GM12878 (cell line): ENCODE data around the gene CA10. TPM values are rescaled to one million over a fixed set of nuclear protein-coding genes. Genes with fewer than 3 reads are reported as not detected.

ENCODE experiments used
- ATAC-seq: fragments of 200-7000 bp; cut with Tn5 transposase; 3 replicates; pipeline ENCODE4 v1.9.1; 2020; ENCODE audit warnings: mild to moderate bottlenecking, moderate library complexity
- BruUV-seq: library from RNA; stranded (reverse); fragments of 400-500 nt; replicated peaks from 2 replicates; lab custom pipeline; 2021; lab: Mats Ljungman, UMichigan
- CTCF ChIA-PET: fragments of 300-600 bp; sonication (Branson Sonifier 250); formaldehyde crosslinking; extraction: SDS; loops from one replicate; lab custom pipeline; 2021; ENCODE audit warnings: inconsistent platforms; lab: Yijun Ruan, JAX
- POLR2A ChIA-PET: fragments of 350-600 bp; formaldehyde crosslinking; extraction: SDS; loops from one replicate; lab custom pipeline; 2021; ENCODE audit warnings: inconsistent platforms; lab: Charles Lee
- RAD21 ChIA-PET: fragments of 300-600 bp; sonication (Branson Sonifier 250); formaldehyde crosslinking; loops from one replicate; lab custom pipeline; 2023; ENCODE audit warnings: antibody characterized with exemption; ENCODE audit not compliant: unreplicated experiment; lab: Charles Lee
- SMC1A ChIA-PET: fragments of 300-600 bp; sonication (Branson Sonifier 250); formaldehyde crosslinking; loops from one replicate; lab custom pipeline; 2023; ENCODE audit not compliant: unreplicated experiment, uncharacterized antibody; lab: Charles Lee
- DNase-seq: peaks from one replicate; pipeline ENCODE4 v3.0.0-alpha.2; 2011; ENCODE audit warnings: low read depth, low spot score
- FAIRE-seq: peaks from 3 replicates; lab custom pipeline; 2011; peaks lifted over from hg19 to GRCh38; lab: Jason Lieb, UNC
- H2AFZ ChIP-seq: 2 replicates; pipeline ENCODE4 v1.6.0; 2011; ENCODE audit warnings: low read depth, low read length, control low read depth; ENCODE audit not compliant: control insufficient read depth
- H3K27ac ChIP-seq: 2 replicates; pipeline ENCODE4 v1.5.1; 2011; ENCODE audit warnings: control low read depth; ENCODE audit not compliant: control insufficient read depth, insufficient read depth
- H3K27me3 ChIP-seq, 2 experiments: replicated peaks in 1 of 2; 2 replicates each; pipeline versions ENCODE4 v1.6.0 to v1.6.1; 2011; ENCODE audit warnings: low read length in 1 of 2; ENCODE audit not compliant: control insufficient read depth in 2 of 2, insufficient read depth in 2 of 2
- H3K36me3 ChIP-seq, 2 experiments: 2 replicates each; pipeline ENCODE4 v1.5.1; 2011; ENCODE audit warnings: low read length in 1 of 2; ENCODE audit not compliant: control insufficient read depth in 2 of 2, insufficient read depth in 2 of 2
- H3K4me1 ChIP-seq: 2 replicates; pipeline ENCODE4 v1.6.1; 2011; ENCODE audit warnings: mild to moderate bottlenecking, low read length, moderate library complexity, mixed read lengths; ENCODE audit not compliant: control insufficient read depth, insufficient read depth
- H3K4me2 ChIP-seq: 2 replicates; pipeline ENCODE4 v1.6.0; 2011; ENCODE audit warnings: control low read depth; ENCODE audit not compliant: control insufficient read depth, insufficient read depth
- H3K4me3 ChIP-seq: fragments of 200-600 bp; sonication (generic); 2 replicates; pipeline ENCODE4 v1.5.1; 2016
- H3K79me2 ChIP-seq: 2 replicates; pipeline ENCODE4 v1.6.0; 2011; ENCODE audit warnings: low read length; ENCODE audit not compliant: control insufficient read depth, insufficient read depth
- H3K9ac ChIP-seq: 2 replicates; pipeline ENCODE4 v1.8.0; 2011; ENCODE audit warnings: low read length, control low read depth, mixed read lengths; ENCODE audit not compliant: control insufficient read depth, insufficient read depth
- H3K9me3 ChIP-seq: replicated peaks from 3 replicates; pipeline ENCODE4 v1.5.1; 2011; ENCODE audit warnings: mild to moderate bottlenecking, low read length; ENCODE audit not compliant: control insufficient read depth, insufficient read depth
- H4K20me1 ChIP-seq: 2 replicates; pipeline ENCODE4 v1.6.0; 2011; ENCODE audit not compliant: control insufficient read depth, insufficient read depth
- ESRRA ChIP-seq: IDR thresholded peaks from 2 replicates; pipeline ENCODE4 v1.6.1; 2012; ENCODE audit warnings: mild to moderate bottlenecking, low read length, improper control_type of control experiment
- POLR2AphosphoS5 ChIP-seq: IDR thresholded peaks from 2 replicates; pipeline ENCODE4 v1.6.1; 2011; ENCODE audit warnings: mild to moderate bottlenecking, low read length, inconsistent platforms
- REST ChIP-seq: IDR thresholded peaks from 2 replicates; pipeline ENCODE4 v1.6.1; 2012; ENCODE audit warnings: mild to moderate bottlenecking, low read depth, low read length
- RFX5 ChIP-seq: IDR thresholded peaks from 2 replicates; pipeline ENCODE4 v1.6.1; 2011; ENCODE audit warnings: low read depth, low read length, improper control_type of control experiment
- SMAD5 ChIP-seq: IDR thresholded peaks from 2 replicates; pipeline ENCODE4 v1.6.1; 2016; ENCODE audit warnings: antibody characterized with exemption, low read depth
- SMARCA5 ChIP-seq: fragments of 450-650 bp; IDR thresholded peaks from 2 replicates; pipeline ENCODE4 v1.6.1; 2017; ENCODE audit warnings: mild to moderate bottlenecking
- SRF ChIP-seq, 2 experiments: IDR thresholded peaks; 2 replicates each; pipeline ENCODE4 v1.6.1; 2011; ENCODE audit warnings: low read depth in 2 of 2, low read length in 2 of 2, mild to moderate bottlenecking in 1 of 2, moderate library complexity in 1 of 2
- TARDBP ChIP-seq: IDR thresholded peaks from 2 replicates; pipeline ENCODE4 v1.6.1; 2016; ENCODE audit warnings: borderline replicate concordance
- ZBTB4 ChIP-seq: fragments of 450-650 bp; formaldehyde crosslinking; IDR thresholded peaks from 2 replicates; pipeline ENCODE4 v1.4.0; 2022; ENCODE audit warnings: mild to moderate bottlenecking, moderate library complexity
- WGBS: methylation state at CpG from one replicate; pipeline ENCODE4 v1.1.6; 2016; ENCODE audit warnings: low lambda C conversion rate; ENCODE audit not compliant: insufficient replicate concordance, insufficient coverage; ENCODE audit errors: missing lambda C conversion rate; 5-methylcytosine and 5-hydroxymethylcytosine counted together
- in situ Hi-C: fragments of 300-500 bp; cut with MboI; formaldehyde crosslinking; loops from 9 replicates; pipeline ENCODE4 v1.14.3; 2018; ENCODE audit warnings: mixed read lengths
- intact Hi-C: fragments of 100-400 bp; cut with micrococcal nuclease; formaldehyde crosslinking; loops from one replicate; pipeline ENCODE4 v1.14.2; 2022; ENCODE audit not compliant: unreplicated experiment
- polyA plus RNA-seq, 11 experiments: library from polyadenylated mRNA; depleted of rRNA in 4 of 11; unstranded in 6 of 11; stranded (reverse) in 5 of 11; fragments of >200 nt; fragmentation: Nextera tagmentation in 4 of 11; fragmentation: Illumina TruSeq in 1 of 11; extraction: Ambion mirVana in 4 of 11; extraction: Trizol in 1 of 11; gene quantifications; 1 replicate in 1 of 11; 2 replicates in 10 of 11; pipeline versions ENCODE4 v1.2.1 to v1.2.3, GENCODE V29; 2011 to 2016; ENCODE audit warnings: inconsistent platforms in 2 of 11, missing spikeins in 2 of 11, low read depth in 1 of 11
- total RNA-seq, 4 experiments: library from RNA; depleted of rRNA in 3 of 4; stranded (reverse); fragments of >200 nt in 3 of 4; fragmentation: Illumina TruSeq in 1 of 4; extraction: Trizol in 1 of 4; gene quantifications; 2 replicates each; pipeline versions ENCODE4 v1.2.1 to v1.2.3, GENCODE V29; 2013 to 2021
- TF ChIP-seq, protein P1 (sequence below): IDR thresholded peaks from 2 replicates; pipeline ENCODE4 v1.6.1; 2011; ENCODE audit warnings: low read depth, low read length, improper control_type of control experiment, borderline replicate concordance

Gene CA10
- total and polyA plus RNA-seq, 10 of the 15 experiments (the other 5 are each of a cell fraction or from before 2014, with no cell fraction given) = not detected

DNA sequence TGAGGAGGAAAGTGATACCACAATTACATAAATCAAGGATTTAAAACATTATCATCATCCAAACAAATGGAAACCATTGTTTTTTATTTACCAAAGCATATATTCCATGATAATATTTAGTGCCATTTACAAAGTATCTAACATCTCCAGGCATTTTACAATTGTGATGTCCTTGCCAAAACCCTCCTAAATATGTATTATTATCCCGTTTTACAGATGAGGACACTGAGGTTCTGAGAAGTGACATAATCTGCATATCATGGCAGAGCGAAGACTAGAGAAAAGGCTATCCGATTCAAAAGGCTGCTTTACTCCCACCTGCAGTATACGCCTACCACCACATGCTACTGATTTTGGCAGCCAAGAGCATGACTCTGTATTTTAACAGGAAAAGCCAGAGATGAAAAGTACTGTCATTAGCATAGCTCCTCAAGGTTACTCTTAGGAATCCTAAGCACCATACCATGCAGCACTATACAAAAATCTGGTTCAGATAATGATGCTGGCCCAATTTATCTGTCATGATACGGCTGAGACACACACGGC lies 301.4 kb downstream of the CA10 start:
- intact Hi-C loops = no loop called here
- SMC1A ChIA-PET = no interaction called here
- DNase-seq (no peak), ATAC-seq (no peak), FAIRE-seq (no peak)
- Histone ChIP-seq H3K4me2 (no peak overlapping the region), H3K4me3 (no peak overlapping the region), H3K27ac (no peak overlapping the region), H3K4me1 (no peaks in the 10 kb centered on the region), H2AFZ (no peak overlapping the region), H3K27me3 (no peaks in the 10 kb centered on the region; a peak in 1 of 4 replicates), H3K79me2 (no peaks in the 10 kb centered on the region), H3K36me3 (no peaks in the 10 kb centered on the region), H3K9me3 (no peaks in the 10 kb centered on the region), H4K20me1 (no peaks in the 10 kb centered on the region), H3K9ac (no peak overlapping the region)
- POLR2A ChIA-PET = no interaction called here
- TF ChIP-seq TARDBP = no peak
- no peak for TF ChIP-seq ZBTB4 (CRISPR knock-in tag)
- CTCF ChIA-PET = interaction anchor here (1.2 kb wide), 1 partner anchor 244 kb away, joined by 3 read pairs; no protein-coding TSS in a partner anchor
- RAD21 ChIA-PET = no interaction called here
- in situ Hi-C loops = no loop called here
- WGBS = 27% methylated on average over 6 of the region's 6 CpGs
- BruUV-seq = no TSS peak

GRCh38 chr17:51855806-51856205 lies 302.7 kb downstream of the CA10 start:
- H3K79me2 ChIP-seq = no peaks in the 10 kb centered on the region
- no peak overlapping the region for H3K9ac ChIP-seq
- POLR2A ChIA-PET = no interaction called here
- SMC1A ChIA-PET = no interaction called here
- H3K4me2 ChIP-seq = no peak overlapping the region
- 27% methylated on average over 3 of the region's 3 CpGs for WGBS
- BruUV-seq = no TSS peak
- H3K4me1 ChIP-seq = no peaks in the 10 kb centered on the region
- RAD21 ChIA-PET = no interaction called here
- H3K27me3 ChIP-seq = no peaks in the 10 kb centered on the region; a peak in 1 of 4 replicates
- no peak overlapping the region for H2AFZ ChIP-seq
- CTCF ChIA-PET = no interaction called here
- FAIRE-seq (no peak), ATAC-seq (no peak), DNase-seq (no peak)
- no peak overlapping the region for H3K4me3 ChIP-seq
- H4K20me1 ChIP-seq = no peaks in the 10 kb centered on the region
- H3K27ac ChIP-seq = no peak overlapping the region
- in situ Hi-C loops = no loop called here
- intact Hi-C loops = no loop called here
- H3K36me3 ChIP-seq = no peaks in the 10 kb centered on the region
- no peaks in the 10 kb centered on the region for H3K9me3 ChIP-seq
- no peak for TF ChIP-seq SMARCA5
- TF ChIP-seq RFX5 = no peak
- no peak for TF ChIP-seq REST
- no peak for TF ChIP-seq SMAD5
- no peak for TF ChIP-seq ESRRA
- TF ChIP-seq, protein P1, sequence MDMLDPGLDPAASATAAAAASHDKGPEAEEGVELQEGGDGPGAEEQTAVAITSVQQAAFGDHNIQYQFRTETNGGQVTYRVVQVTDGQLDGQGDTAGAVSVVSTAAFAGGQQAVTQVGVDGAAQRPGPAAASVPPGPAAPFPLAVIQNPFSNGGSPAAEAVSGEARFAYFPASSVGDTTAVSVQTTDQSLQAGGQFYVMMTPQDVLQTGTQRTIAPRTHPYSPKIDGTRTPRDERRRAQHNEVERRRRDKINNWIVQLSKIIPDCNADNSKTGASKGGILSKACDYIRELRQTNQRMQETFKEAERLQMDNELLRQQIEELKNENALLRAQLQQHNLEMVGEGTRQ = no peak
- TF ChIP-seq POLR2AphosphoS5 = no peak
- no peak for TF ChIP-seq SRF (IDR thresholded peaks at IDR 0.05; ENCODE audit: low read depth in 2 of 2, low read length in 2 of 2)
